Activated T-cell treated with anti-CD3 and anti-CD28 coated beads, Interleukin-2, amount 50 U/mL, for 24 hours (primary cell): ENCODE data around the gene PTPRB.

Experiments
- DNase-seq: peaks from one replicate; pipeline ENCODE4 v3.0.0-alpha.2; 2020
- H3K27ac Mint-ChIP-seq: 2 replicates; pipeline ENCODE4 v1.8.0; 2020; ENCODE audit warnings: mild to moderate bottlenecking, mixed read lengths
- H3K27me3 Mint-ChIP-seq: 2 replicates; pipeline ENCODE4 v1.8.0; 2020; ENCODE audit warnings: mixed read lengths
- H3K36me3 Mint-ChIP-seq: 2 replicates; pipeline ENCODE4 v1.8.0; 2020; ENCODE audit warnings: low read depth, mixed read lengths
- H3K4me1 Mint-ChIP-seq: 2 replicates; pipeline ENCODE4 v1.8.0; 2020; ENCODE audit warnings: low read depth, mixed read lengths
- H3K4me3 Mint-ChIP-seq: 2 replicates; pipeline ENCODE4 v1.8.0; 2020; ENCODE audit warnings: mild to moderate bottlenecking, moderate library complexity, mixed read lengths
- H3K9me3 Mint-ChIP-seq: 2 replicates; pipeline ENCODE4 v1.8.0; 2020; ENCODE audit warnings: mixed read lengths

The PTPRB gene

GRCh38 chr12:70657616-70658286 is 20.5 kb upstream of the PTPRB start:
- peaks cover 6% of the 10 kb centered on the region for H3K4me1 Mint-ChIP-seq
- H3K4me3 Mint-ChIP-seq: no peak overlapping the region
- no peaks in the 10 kb centered on the region for H3K36me3 Mint-ChIP-seq
- peaks cover 4% of the 10 kb centered on the region for H3K27me3 Mint-ChIP-seq
- DNase-seq: no peak
- no peaks in the 10 kb centered on the region for H3K9me3 Mint-ChIP-seq
- no peak overlapping the region for H3K27ac Mint-ChIP-seq

GRCh38 chr12:70652451-70652850 is 15.2 kb upstream of the PTPRB start:
- no peak for DNase-seq
- H3K9me3 Mint-ChIP-seq: no peaks in the 10 kb centered on the region
- H3K4me1 Mint-ChIP-seq: no peaks in the 10 kb centered on the region
- H3K27me3 Mint-ChIP-seq: no peaks in the 10 kb centered on the region
- H3K4me3 Mint-ChIP-seq: no peak overlapping the region
- no peak overlapping the region for H3K27ac Mint-ChIP-seq
- no peaks in the 10 kb centered on the region for H3K36me3 Mint-ChIP-seq

GRCh38 chr12:70648831-70649230 is 11.6 kb upstream of the PTPRB start:
- no peaks in the 10 kb centered on the region for H3K9me3 Mint-ChIP-seq
- DNase-seq: no peak
- H3K4me3 Mint-ChIP-seq: no peak overlapping the region
- no peaks in the 10 kb centered on the region for H3K36me3 Mint-ChIP-seq
- H3K4me1 Mint-ChIP-seq: peaks cover 7% of the 10 kb centered on the region
- peaks cover 10% of the 10 kb centered on the region for H3K27me3 Mint-ChIP-seq
- H3K27ac Mint-ChIP-seq: no peak overlapping the region

GRCh38 chr12:70648191-70648590 is 11.0 kb upstream of the PTPRB start:
- Mint-ChIP-seq H3K4me1 (peaks cover 7% of the 10 kb centered on the region), H3K9me3 (no peaks in the 10 kb centered on the region), H3K27ac (no peak overlapping the region), H3K4me3 (no peak overlapping the region), H3K27me3 (peaks cover 14% of the 10 kb centered on the region), H3K36me3 (no peaks in the 10 kb centered on the region)
- no peak for DNase-seq

- no peak overlapping the region for H3K4me3 Mint-ChIP-seq
- DNase-seq: no peak
- no peak overlapping the region for H3K27ac Mint-ChIP-seq
- no peaks in the 10 kb centered on the region for H3K9me3 Mint-ChIP-seq
- H3K27me3 Mint-ChIP-seq: peaks cover 17% of the 10 kb centered on the region
- H3K36me3 Mint-ChIP-seq: no peaks in the 10 kb centered on the region
- peaks cover 7% of the 10 kb centered on the region for H3K4me1 Mint-ChIP-seq
Measured at GRCh38 chr12:70646850-70647249, 9.6 kb upstream of the PTPRB start.

GRCh38 chr12:70645494-70646317 is 8.5 kb upstream of the PTPRB start:
- H3K27ac Mint-ChIP-seq: peak overlapping the region; percentile 12
- no peaks in the 10 kb centered on the region for H3K9me3 Mint-ChIP-seq
- H3K27me3 Mint-ChIP-seq: peaks cover 27% of the 10 kb centered on the region
- DNase-seq: no peak
- peaks cover 7% of the 10 kb centered on the region for H3K4me1 Mint-ChIP-seq
- H3K4me3 Mint-ChIP-seq: no peak overlapping the region
- H3K36me3 Mint-ChIP-seq: no peaks in the 10 kb centered on the region

- Mint-ChIP-seq H3K27me3 (peaks cover 27% of the 10 kb centered on the region), H3K9me3 (no peaks in the 10 kb centered on the region), H3K27ac (no peak overlapping the region), H3K36me3 (no peaks in the 10 kb centered on the region), H3K4me3 (no peak overlapping the region), H3K4me1 (peaks cover 7% of the 10 kb centered on the region)
- DNase-seq: no peak
Measured at GRCh38 chr12:70644861-70645260, 7.6 kb upstream of the PTPRB start.

GRCh38 chr12:70643939-70644338 is 6.7 kb upstream of the PTPRB start:
- peaks cover 32% of the 10 kb centered on the region for H3K27me3 Mint-ChIP-seq
- no peak overlapping the region for H3K27ac Mint-ChIP-seq
- peaks cover 7% of the 10 kb centered on the region for H3K4me1 Mint-ChIP-seq
- DNase-seq: no peak
- no peaks in the 10 kb centered on the region for H3K36me3 Mint-ChIP-seq
- no peak overlapping the region for H3K4me3 Mint-ChIP-seq
- no peaks in the 10 kb centered on the region for H3K9me3 Mint-ChIP-seq

GRCh38 chr12:70641691-70642090 is 4.5 kb upstream of the PTPRB start:
- no peak overlapping the region for H3K4me3 Mint-ChIP-seq
- H3K36me3 Mint-ChIP-seq: no peaks in the 10 kb centered on the region
- peaks cover 7% of the 10 kb centered on the region for H3K4me1 Mint-ChIP-seq
- H3K27me3 Mint-ChIP-seq: peaks cover 42% of the 10 kb centered on the region
- H3K27ac Mint-ChIP-seq: no peak overlapping the region
- DNase-seq: no peak
- H3K9me3 Mint-ChIP-seq: no peaks in the 10 kb centered on the region

GRCh38 chr12:70640901-70641300 is 3.7 kb upstream of the PTPRB start:
- no peak for DNase-seq
- no peaks in the 10 kb centered on the region for H3K9me3 Mint-ChIP-seq
- H3K4me3 Mint-ChIP-seq: no peak overlapping the region
- peaks cover 5% of the 10 kb centered on the region for H3K4me1 Mint-ChIP-seq
- H3K27ac Mint-ChIP-seq: no peak overlapping the region
- no peaks in the 10 kb centered on the region for H3K36me3 Mint-ChIP-seq
- peaks cover 44% of the 10 kb centered on the region for H3K27me3 Mint-ChIP-seq

GRCh38 chr12:70639535-70639934 is 2.3 kb upstream of the PTPRB start:
- Mint-ChIP-seq H3K36me3 (no peaks in the 10 kb centered on the region), H3K27ac (no peak overlapping the region), H3K9me3 (no peaks in the 10 kb centered on the region), H3K27me3 (peaks cover 47% of the 10 kb centered on the region), H3K4me3 (no peak overlapping the region), H3K4me1 (no peaks in the 10 kb centered on the region)
- no peak for DNase-seq

- no peak overlapping the region for H3K27ac Mint-ChIP-seq
- DNase-seq: no peak
- H3K27me3 Mint-ChIP-seq: peaks cover 44% of the 10 kb centered on the region
- H3K4me1 Mint-ChIP-seq: no peaks in the 10 kb centered on the region
- H3K9me3 Mint-ChIP-seq: no peaks in the 10 kb centered on the region
- no peak overlapping the region for H3K4me3 Mint-ChIP-seq
- H3K36me3 Mint-ChIP-seq: no peaks in the 10 kb centered on the region
Measured at GRCh38 chr12:70638639-70639360, 1.6 kb upstream of the PTPRB start.

- Mint-ChIP-seq H3K9me3 (no peaks in the 10 kb centered on the region), H3K27ac (no peak overlapping the region), H3K27me3 (peaks cover 27% of the 10 kb centered on the region), H3K4me3 (no peak overlapping the region), H3K4me1 (no peaks in the 10 kb centered on the region), H3K36me3 (no peaks in the 10 kb centered on the region)
- DNase-seq: no peak
Measured at GRCh38 chr12:70635755-70636154, 1.5 kb downstream of the PTPRB start.

GRCh38 chr12:70628701-70629480 is 8.3 kb downstream of the PTPRB start:
- Mint-ChIP-seq H3K27me3 (peaks cover 9% of the 10 kb centered on the region), H3K4me1 (no peaks in the 10 kb centered on the region)
- no peak for DNase-seq

More at GRCh38 chr12:70628701-70629480, 8.3 kb downstream of the PTPRB start:
- Mint-ChIP-seq H3K4me3 (no peak overlapping the region), H3K36me3 (no peaks in the 10 kb centered on the region), H3K27ac (no peak overlapping the region), H3K9me3 (no peaks in the 10 kb centered on the region)
